HG02763 (cell line): Measurements from ENCODE around the gene RNF123.

Source experiments
- ATAC-seq: cut with Tn5 transposase; IDR thresholded peaks from one replicate; pipeline ENCODE4 v1.9.1; 2021; ENCODE audit warnings: mild to moderate bottlenecking, moderate library complexity; ENCODE audit not compliant: unreplicated experiment

RNF123 gene

GRCh38 chr3:49700453-49701128 is 11.2 kb downstream of the RNF123 start:
- no peak for ATAC-seq

DNA sequence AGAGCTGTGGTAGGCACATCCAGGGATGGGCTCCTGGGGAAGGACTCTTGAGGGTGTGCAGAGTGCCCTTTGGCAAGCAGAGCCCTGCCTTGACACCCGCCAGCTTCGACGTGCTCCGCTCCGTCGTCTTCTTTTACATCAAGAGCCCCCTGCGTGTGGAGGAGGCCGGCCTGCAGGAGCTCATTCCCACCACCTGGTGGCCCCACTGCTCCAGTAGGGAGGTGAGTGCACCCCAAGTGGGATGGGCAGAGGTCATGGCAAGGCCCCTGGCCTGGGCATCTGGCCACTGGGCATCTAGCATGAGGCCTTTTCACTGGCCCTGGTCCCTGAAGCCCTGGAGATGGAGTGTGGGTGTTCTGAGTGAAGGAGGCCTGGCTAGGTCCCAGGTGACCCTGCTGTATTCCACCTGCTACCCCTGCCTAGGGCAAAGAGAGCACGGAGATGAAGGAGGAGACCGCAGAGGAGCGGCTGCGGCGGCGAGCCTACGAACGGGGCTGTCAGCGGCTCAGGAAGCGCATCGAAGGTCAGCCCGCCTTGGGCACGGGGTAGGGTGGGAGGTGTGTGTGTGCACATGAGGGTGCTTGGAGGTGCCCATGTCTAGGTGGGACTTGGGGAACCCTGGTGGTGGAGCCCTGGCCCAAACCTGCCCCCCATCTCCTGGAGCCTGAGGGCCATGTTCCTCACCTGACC is 12.2 kb downstream of the RNF123 start:
- no peak for ATAC-seq

GRCh38 chr3:49702672-49703071 is 13.3 kb downstream of the RNF123 start:
- ATAC-seq = no peak

GRCh38 chr3:49703443-49703927 is 14.1 kb downstream of the RNF123 start:
- ATAC-seq = peak; percentile 61

- no peak for ATAC-seq
These were observed 14.6 kb downstream of the RNF123 start for GRCh38 chr3:49703956-49704355.

GRCh38 chr3:49704629-49705028 is 15.3 kb downstream of the RNF123 start:
- ATAC-seq = no peak

- no peak for ATAC-seq
These were observed 16.1 kb downstream of the RNF123 start for GRCh38 chr3:49705390-49705960.

GRCh38 chr3:49706456-49707112 is 17.2 kb downstream of the RNF123 start:
- no peak for ATAC-seq

DNA sequence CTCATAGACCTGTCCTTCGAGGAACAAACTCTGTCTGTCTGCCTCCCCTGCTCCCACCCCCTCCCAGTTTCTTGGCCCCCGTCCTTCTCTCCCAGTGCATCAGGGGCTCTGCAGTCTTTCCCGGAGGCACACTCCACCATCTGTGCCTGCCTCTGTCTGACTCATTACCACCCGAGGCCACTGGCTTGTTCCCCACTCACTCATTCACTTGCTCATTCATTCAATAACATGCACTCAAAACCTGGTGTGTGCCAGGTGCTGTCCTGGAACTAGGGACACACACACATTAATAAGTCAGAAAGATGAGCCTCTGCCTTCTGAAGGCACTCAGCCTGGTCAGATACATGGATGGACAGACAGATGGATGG is 17.7 kb downstream of the RNF123 start:
- ATAC-seq = no peak

- ATAC-seq = no peak
These were observed 20.5 kb downstream of the RNF123 start for GRCh38 chr3:49709852-49710251.

DNA sequence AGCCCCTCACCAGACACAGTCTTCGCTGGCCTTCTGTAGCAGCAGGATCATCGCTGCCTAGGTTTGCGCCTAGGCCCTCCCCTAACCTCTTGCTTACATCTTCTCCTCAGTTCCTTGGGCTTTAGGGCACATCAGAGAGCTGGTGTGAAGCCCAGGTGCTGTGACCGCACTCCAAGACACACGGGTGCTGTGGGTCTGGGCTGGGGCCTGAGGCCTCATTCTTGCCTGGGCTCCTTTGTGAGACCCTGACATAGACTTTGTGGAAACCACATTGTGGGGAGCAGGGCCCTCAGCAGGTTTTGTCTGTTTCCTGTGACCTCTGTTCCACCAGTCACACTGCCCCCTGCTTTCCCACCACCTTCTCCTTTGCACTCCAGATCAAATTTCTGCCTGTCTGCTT is 22.1 kb downstream of the RNF123 start:
- ATAC-seq = no peak

DNA sequence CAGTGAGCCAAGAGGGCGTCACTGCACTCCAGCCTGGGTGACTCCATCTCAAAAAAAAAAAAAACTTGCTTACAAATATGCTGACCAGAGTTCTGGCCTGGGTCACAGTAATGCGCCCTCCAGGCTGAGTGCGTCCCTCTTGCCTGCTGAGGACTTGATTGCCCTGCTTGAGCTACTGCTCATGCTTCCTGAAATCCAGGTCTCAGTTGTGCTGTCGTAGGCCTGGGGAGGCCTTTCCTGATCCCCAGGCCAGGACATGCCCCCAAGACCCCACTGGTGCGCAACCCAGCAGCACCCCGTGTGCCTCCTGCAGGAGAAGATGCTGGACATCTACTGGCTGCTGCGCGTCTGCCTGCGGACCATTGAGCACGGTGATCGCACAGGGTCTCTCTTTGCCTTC is 22.8 kb downstream of the RNF123 start:
- no peak for ATAC-seq

- no peak for ATAC-seq
These were observed 23.4 kb downstream of the RNF123 start for GRCh38 chr3:49712631-49713317.

DNA sequence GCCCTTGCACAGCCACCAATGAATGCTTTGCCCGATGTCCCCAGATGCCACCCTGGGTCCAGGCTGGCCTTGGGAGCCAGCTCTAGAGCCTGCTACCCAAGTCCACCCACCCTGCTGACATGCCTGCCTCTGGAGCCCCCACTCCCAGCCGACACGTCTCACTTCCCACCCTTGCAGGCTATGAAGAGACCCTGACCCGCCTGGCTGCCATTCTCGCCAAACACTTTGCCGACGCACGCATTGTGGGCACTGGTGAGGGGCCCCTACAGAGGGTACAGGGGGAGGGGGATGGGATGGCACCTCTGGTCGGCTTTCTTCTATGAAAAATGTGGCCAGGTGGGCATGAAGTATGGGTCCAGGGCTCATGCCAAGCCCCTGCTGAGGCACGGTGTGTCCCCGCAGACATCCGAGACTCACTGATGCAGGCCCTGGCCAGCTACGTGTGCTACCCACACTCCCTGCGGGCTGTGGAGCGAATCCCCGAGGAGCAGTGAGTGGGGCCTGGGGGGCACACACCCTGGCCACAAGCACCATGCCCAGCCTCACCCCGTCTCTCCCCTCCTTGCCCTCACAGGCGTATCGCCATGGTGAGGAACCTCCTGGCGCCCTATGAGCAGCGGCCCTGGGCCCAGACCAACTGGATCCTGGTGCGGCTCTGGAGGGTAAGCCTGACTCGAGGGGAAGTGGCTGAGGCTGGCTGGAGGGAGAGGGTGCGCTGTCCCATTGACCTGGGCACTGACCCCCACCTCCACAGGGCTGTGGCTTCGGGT is 24.2 kb downstream of the RNF123 start:
- no peak for ATAC-seq

- no peak for ATAC-seq
These were observed 25.6 kb downstream of the RNF123 start for GRCh38 chr3:49714728-49715550.

GRCh38 chr3:49715611-49716121 is 26.3 kb downstream of the RNF123 start:
- no peak for ATAC-seq

- ATAC-seq = no peak
These were observed 26.8 kb downstream of the RNF123 start for GRCh38 chr3:49716169-49716568.

DNA sequence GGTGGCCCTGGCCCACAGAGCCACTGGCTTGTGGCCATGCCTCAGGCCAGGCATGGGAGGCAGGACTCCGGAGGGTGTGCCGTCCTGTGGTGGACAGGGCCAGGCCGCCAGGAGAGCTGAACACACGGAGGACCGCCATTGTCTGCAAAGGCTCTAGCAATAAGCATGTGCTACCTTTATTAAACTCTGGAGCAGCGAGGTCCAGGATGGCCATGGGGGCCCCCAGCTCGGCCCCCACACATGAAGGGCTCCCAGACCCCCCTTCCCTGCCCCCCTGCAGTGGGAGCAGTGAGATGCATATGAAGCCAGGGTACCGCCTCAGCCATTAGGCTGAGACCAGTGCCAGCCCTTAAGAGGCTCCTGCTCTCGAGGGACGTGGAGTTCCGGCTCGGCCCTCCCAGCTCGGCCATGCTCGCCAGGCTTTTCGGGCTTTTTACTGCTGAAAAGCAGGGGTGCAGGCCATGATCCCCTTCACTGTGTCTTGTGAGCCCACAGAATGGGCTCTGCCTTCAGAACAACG is 27.4 kb downstream of the RNF123 start:
- ATAC-seq = no peak
